Peyer's patch (tissue), 4 donors: Measurements from ENCODE around the gene PBRM1.

Experiments
- CTCF ChIP-seq, 6 experiments: fragments of 450-650 bp in 4 of 6; fragments of 200-600 bp in 2 of 6; sonication (generic) in 1 of 6; IDR thresholded peaks; one replicate each; pipeline ENCODE4 v1.5.1; 2017 to 2019; ENCODE audit warnings: antibody characterized with exemption in 6 of 6, mild to moderate bottlenecking in 3 of 6, moderate library complexity in 1 of 6
- POLR2A ChIP-seq, 2 donors: fragments of 450-650 bp; IDR thresholded peaks; one replicate each; pipeline ENCODE4 v1.5.1; 2017; ENCODE audit warnings: antibody characterized with exemption in 2 of 2, mild to moderate bottlenecking in 2 of 2, moderate library complexity in 2 of 2

- no peak for TF ChIP-seq CTCF (IDR thresholded peaks at IDR 0.05)
- no peak for TF ChIP-seq POLR2A (IDR thresholded peaks at IDR 0.05)
Observed at GRCh38 chr3:52608337-52608736, 77.4 kb downstream of the PBRM1 start.
